Measurements from ENCODE around the gene PROSER1.

GRCh38 chr13:39035799-39036198, 2.1 kb downstream of the PROSER1 start:
- no peak for TF ChIP-seq POLR2AphosphoS5 (IDR thresholded peaks at IDR 0.05; ENCODE audit: insufficient read depth in 1 of 2, low read depth in 1 of 2)
- TF ChIP-seq POLR2A (IDR thresholded peaks at IDR 0.05): no peak
- TF ChIP-seq CTCF (IDR thresholded peaks at IDR 0.05): no peak

Data from vagina (tissue), 2 donors.